ENCODE data around the gene CRACDL.

Gene CRACDL

GRCh38 chr2:98872526-98872925, 63.5 kb downstream of the CRACDL start:
- Histone ChIP-seq H3K9ac (ENCODE audit: low read length) (no peak overlapping the region), H3K79me2 (ENCODE audit: low read length) (no peaks in the 10 kb centered on the region), H3K36me3 (replicated peaks; ENCODE audit: low read depth, low read length) (no peaks in the 10 kb centered on the region), H3K27me3 (ENCODE audit: low read depth, low read length) (no peaks in the 10 kb centered on the region), H3K4me3 (ENCODE audit: low read length) (no peak overlapping the region), H4K20me1 (ENCODE audit: insufficient read depth, low read length) (no peaks in the 10 kb centered on the region), H3K4me2 (ENCODE audit: low read length) (no peak overlapping the region), H3K9me3 (ENCODE audit: insufficient read depth, low read length) (no peaks in the 10 kb centered on the region), H3K4me1 (ENCODE audit: low read length) (no peaks in the 10 kb centered on the region), H3K27ac (ENCODE audit: low read length) (no peak overlapping the region), H2AFZ (ENCODE audit: low read depth, low read length) (no peak overlapping the region)
- TF ChIP-seq CTCF (IDR thresholded peaks at IDR 0.05; ENCODE audit: low read depth, low read length) (no peak), EZH2phosphoT487 (IDR thresholded peaks at IDR 0.05; ENCODE audit: low read depth) (no peak)

- no peaks in the 10 kb centered on the region for H4K20me1 ChIP-seq (ENCODE audit: insufficient read depth, low read length)
- H3K4me3 ChIP-seq (ENCODE audit: low read length), result no peak overlapping the region
- H3K9me3 ChIP-seq (ENCODE audit: insufficient read depth, low read length), result no peaks in the 10 kb centered on the region
- H3K9ac ChIP-seq (ENCODE audit: low read length), result no peak overlapping the region
- H3K27ac ChIP-seq (ENCODE audit: low read length), result no peak overlapping the region
- H3K4me1 ChIP-seq (ENCODE audit: low read length), result no peaks in the 10 kb centered on the region
- no peaks in the 10 kb centered on the region for H3K27me3 ChIP-seq (ENCODE audit: low read depth, low read length)
- H2AFZ ChIP-seq (ENCODE audit: low read depth, low read length), result no peak overlapping the region
- no peaks in the 10 kb centered on the region for H3K79me2 ChIP-seq (ENCODE audit: low read length)
- no peak overlapping the region for H3K4me2 ChIP-seq (ENCODE audit: low read length)
- no peaks in the 10 kb centered on the region for H3K36me3 ChIP-seq (replicated peaks; ENCODE audit: low read depth, low read length)
- TF ChIP-seq EZH2phosphoT487 (IDR thresholded peaks at IDR 0.05; ENCODE audit: low read depth), result no peak
- TF ChIP-seq CTCF (IDR thresholded peaks at IDR 0.05; ENCODE audit: low read depth, low read length), result no peak
These were observed 64.5 kb downstream of the CRACDL start for GRCh38 chr2:98871506-98871905.

- H3K4me2 ChIP-seq (ENCODE audit: low read length), result no peak overlapping the region
- TF ChIP-seq CTCF (IDR thresholded peaks at IDR 0.05; ENCODE audit: low read depth, low read length) (no peak), EZH2phosphoT487 (IDR thresholded peaks at IDR 0.05; ENCODE audit: low read depth) (no peak)
- no peaks in the 10 kb centered on the region for H3K27me3 ChIP-seq (ENCODE audit: low read depth, low read length)
- no peaks in the 10 kb centered on the region for H3K36me3 ChIP-seq (replicated peaks; ENCODE audit: low read depth, low read length)
- no peaks in the 10 kb centered on the region for H3K9me3 ChIP-seq (ENCODE audit: insufficient read depth, low read length)
- H3K9ac ChIP-seq (ENCODE audit: low read length), result no peak overlapping the region
- no peaks in the 10 kb centered on the region for H4K20me1 ChIP-seq (ENCODE audit: insufficient read depth, low read length)
- no peak overlapping the region for H2AFZ ChIP-seq (ENCODE audit: low read depth, low read length)
- no peak overlapping the region for H3K4me3 ChIP-seq (ENCODE audit: low read length)
- H3K4me1 ChIP-seq (ENCODE audit: low read length), result no peaks in the 10 kb centered on the region
- no peak overlapping the region for H3K27ac ChIP-seq (ENCODE audit: low read length)
- H3K79me2 ChIP-seq (ENCODE audit: low read length), result no peaks in the 10 kb centered on the region
These were observed 65.4 kb downstream of the CRACDL start for GRCh38 chr2:98870516-98871158.

- Histone ChIP-seq H4K20me1 (ENCODE audit: insufficient read depth, low read length) (no peaks in the 10 kb centered on the region), H3K27me3 (ENCODE audit: low read depth, low read length) (no peaks in the 10 kb centered on the region), H3K4me3 (ENCODE audit: low read length) (no peak overlapping the region), H3K4me1 (ENCODE audit: low read length) (no peaks in the 10 kb centered on the region), H3K79me2 (ENCODE audit: low read length) (no peaks in the 10 kb centered on the region), H3K9me3 (ENCODE audit: insufficient read depth, low read length) (no peaks in the 10 kb centered on the region), H3K27ac (ENCODE audit: low read length) (no peak overlapping the region), H3K9ac (ENCODE audit: low read length) (no peak overlapping the region), H2AFZ (ENCODE audit: low read depth, low read length) (no peak overlapping the region), H3K36me3 (replicated peaks; ENCODE audit: low read depth, low read length) (no peaks in the 10 kb centered on the region), H3K4me2 (ENCODE audit: low read length) (no peak overlapping the region)
- no peak for TF ChIP-seq CTCF (IDR thresholded peaks at IDR 0.05; ENCODE audit: low read depth, low read length)
These were observed 66.2 kb downstream of the CRACDL start for GRCh38 chr2:98869870-98870269.
